HepG2 (cell line): ENCODE results near the gene GEMIN2. TPM values are rescaled to one million over a fixed set of nuclear protein-coding genes. Genes with fewer than 3 reads are reported as not detected.

Experiments
- ARNTL ChIP-seq: sonication (generic); formaldehyde crosslinking; IDR thresholded peaks from 2 replicates; pipeline ENCODE4 v1.4.0; 2020; ENCODE audit warnings: mild to moderate bottlenecking, missing genetic modification reagents
- DMTF1 ChIP-seq: sonication (generic); formaldehyde crosslinking; IDR thresholded peaks from 2 replicates; pipeline ENCODE4 v1.4.0; 2020; ENCODE audit warnings: mild to moderate bottlenecking, missing genetic modification reagents
- GABPA ChIP-seq, 2 experiments: IDR thresholded peaks; 2 replicates each; pipeline ENCODE4 v1.6.1; 2011 to 2016; ENCODE audit warnings: low read depth in 2 of 2, low read length in 1 of 2, missing biosample characterization in 1 of 2, missing genetic modification characterization in 1 of 2
- HDAC2 ChIP-seq: sonication (generic); formaldehyde crosslinking; IDR thresholded peaks from 2 replicates; pipeline ENCODE4 v1.4.0; 2020; ENCODE audit warnings: missing genetic modification reagents
- NCOA1 ChIP-seq: sonication (generic); formaldehyde crosslinking; IDR thresholded peaks from 2 replicates; pipeline ENCODE4 v1.9.0; 2021; ENCODE audit warnings: missing genetic modification reagents
- NFAT5 ChIP-seq: sonication (generic); formaldehyde crosslinking; IDR thresholded peaks from 2 replicates; pipeline ENCODE4 v1.4.0; 2020; ENCODE audit warnings: missing genetic modification reagents
- NR1H2 ChIP-seq: sonication (generic); formaldehyde crosslinking; IDR thresholded peaks from 2 replicates; pipeline ENCODE4 v1.8.1; 2022; ENCODE audit warnings: low read depth, missing genetic modification reagents, borderline replicate concordance
- POLR2AphosphoS2 ChIP-seq: IDR thresholded peaks from 2 replicates; pipeline ENCODE4 v1.6.1; 2011; ENCODE audit warnings: low read depth, low read length, improper control_type of control experiment
- SMARCE1 ChIP-seq: fragments of 450-650 bp; IDR thresholded peaks from 2 replicates; pipeline ENCODE4 v1.6.1; 2017; ENCODE audit warnings: borderline replicate concordance
- SMYD3 ChIP-seq: sonication (generic); formaldehyde crosslinking; IDR thresholded peaks from 2 replicates; pipeline ENCODE4 v1.8.1; 2023; ENCODE audit warnings: mild to moderate bottlenecking, missing genetic modification reagents
- YEATS4 ChIP-seq: sonication (generic); formaldehyde crosslinking; IDR thresholded peaks from 2 replicates; pipeline ENCODE4 v1.4.0; 2020; ENCODE audit warnings: missing genetic modification reagents, borderline replicate concordance
- ZBTB37 ChIP-seq: sonication (generic); formaldehyde crosslinking; IDR thresholded peaks from 2 replicates; pipeline ENCODE4 v1.4.0; 2020; ENCODE audit warnings: mild to moderate bottlenecking, missing genetic modification reagents
- ZNF205 ChIP-seq: IDR thresholded peaks from 2 replicates; pipeline ENCODE4 v1.6.1; 2018; ENCODE audit warnings: missing biosample characterization, missing genetic modification reagents
- ZNF207 ChIP-seq: fragments of 450-650 bp; IDR thresholded peaks from 2 replicates; pipeline ENCODE4 v1.6.1; 2016; ENCODE audit warnings: antibody characterized with exemption, borderline replicate concordance
- ZNF431 ChIP-seq: sonication (generic); formaldehyde crosslinking; IDR thresholded peaks from 2 replicates; pipeline ENCODE4 v1.9.0; 2022; ENCODE audit warnings: missing genetic modification reagents, low read depth, mild to moderate bottlenecking, borderline replicate concordance
- ZNF562 ChIP-seq: sonication (generic); formaldehyde crosslinking; IDR thresholded peaks from 2 replicates; pipeline ENCODE4 v1.8.0; 2022; ENCODE audit warnings: missing genetic modification reagents, borderline replicate concordance
- ZNF577 ChIP-seq: sonication (generic); formaldehyde crosslinking; IDR thresholded peaks from 2 replicates; pipeline ENCODE4 v1.4.0; 2020; ENCODE audit warnings: mild to moderate bottlenecking, low read depth, missing genetic modification reagents, borderline replicate concordance
- polyA plus RNA-seq, 8 experiments: library from polyadenylated mRNA; depleted of rRNA in 3 of 8; stranded (reverse) in 7 of 8; unstranded in 1 of 8; fragments of >200 nt; fragmentation: Illumina TruSeq in 4 of 8; extraction: Trizol in 4 of 8; gene quantifications; 2 replicates each; pipeline versions ENCODE4 v1.2.1 to v1.2.3, GENCODE V29; 2011 to 2016; ENCODE audit warnings: low read depth in 4 of 8, missing spikeins in 1 of 8, mixed read lengths in 1 of 8; ENCODE audit not compliant: insufficient read depth in 1 of 8
- total RNA-seq, 5 experiments: library from RNA; depleted of rRNA; stranded (reverse); fragments of >200 nt; fragmentation: Illumina TruSeq; extraction: Trizol; gene quantifications; 2 replicates each; pipeline ENCODE4 v1.2.3, GENCODE V29; 2016; ENCODE audit warnings: low read depth in 1 of 5

GEMIN2 gene
- total and polyA plus RNA-seq, 2 of the 13 experiments (the other 11 are each of a cell fraction or from before 2014, with no cell fraction given) = 54.8 to 110 TPM

GRCh38 chr14:39102969-39103957 is 10.9 kb upstream of the GEMIN2 start, which contains the start of gene SEC23A (continued):
- TF ChIP-seq NFAT5 (CRISPR knock-in tag) (peak; percentile 67), ZNF431 (CRISPR knock-in tag) (peak; percentile 92), ZNF207 (no peak), ZNF205 (CRISPR knock-in tag) (peak; percentile 83), NR1H2 (CRISPR knock-in tag) (peak; percentile 86; the same call in 1 of the 2 replicates), ARNTL (CRISPR knock-in tag) (peak; percentile 91), DMTF1 (CRISPR knock-in tag) (no peak; the same call in 1 of the 2 replicates), YEATS4 (peak; percentile 100), GABPA (IDR thresholded peaks at IDR 0.05; ENCODE audit: low read depth, low read length) (peak; percentile 75), GABPA (CRISPR knock-in tag; IDR thresholded peaks at IDR 0.05; ENCODE audit: low read depth) (peak; percentile 91), SMARCE1 (no peak), POLR2AphosphoS2 (peak; percentile 62; the same call in 1 of the 2 replicates), ZBTB37 (peak; percentile 91), ZNF577 (CRISPR knock-in tag) (peak; percentile 73; the same call in 1 of the 2 replicates), ZNF562 (peak; percentile 62; the same call in 1 of the 2 replicates), HDAC2 (peak; percentile 96), SMYD3 (CRISPR knock-in tag) (peak; percentile 98), NCOA1 (CRISPR knock-in tag) (peak; percentile 96)
